ENCODE data around the gene POLRMT.
"Not testable (repeated sequence)": the region's sequence is repeated elsewhere in the genome, so short reads cannot be mapped to it uniquely, and the experiment has no call there.

POLRMT gene

GRCh38 chr19:625257-625656 is 8.1 kb downstream of the POLRMT start:
- ChIA-PET CTCF (interaction anchor here (1.0 to 1.2 kb wide), 3 partner anchors 9 to 41 kb away, joined by 3 read pairs; no protein-coding TSS in a partner anchor), POLR2A (no interaction called here)
- no peak overlapping the region for H3K4me3 ChIP-seq (ENCODE audit: control insufficient read depth in 1 of 7, extremely low read depth in 1 of 7, insufficient read depth in 4 of 7, low read depth in 2 of 7, low read length in 6 of 7)
- H3K4me1 ChIP-seq (ENCODE audit: control extremely low read depth in 1 of 4, control insufficient read depth in 4 of 4, insufficient read depth in 4 of 4, low read length in 3 of 4): no peaks in the 10 kb centered on the region
- DNase-seq: no peak
- H3K9me3 ChIP-seq (ENCODE audit: control extremely low read depth in 1 of 5, control insufficient read depth in 4 of 5, insufficient read depth in 2 of 5, low read depth in 1 of 5, low read length in 4 of 5): no peaks in the 10 kb centered on the region
- no peaks in the 10 kb centered on the region for H3K27me3 ChIP-seq (replicated peaks in 2 of 5; ENCODE audit: control insufficient read depth in 4 of 5, insufficient read depth in 5 of 5, low read length in 4 of 5)
- H3K36me3 ChIP-seq (ENCODE audit: control insufficient read depth in 4 of 4, insufficient read depth in 4 of 4, low read length in 3 of 4): peaks cover 3 to 66% (median 32%) of the 10 kb centered on the region in 4 experiments
- WGBS (ENCODE audit: insufficient coverage): 92% methylated on average over 4 of the region's 5 CpGs
- no peak overlapping the region for H3K27ac ChIP-seq (ENCODE audit: insufficient read depth in 1 of 2, low read depth in 1 of 2, low read length in 2 of 2, poor library complexity in 1 of 2, severe bottlenecking in 2 of 2)

- POLR2A ChIA-PET: no interaction called here
- WGBS (ENCODE audit: insufficient coverage): 97% methylated on average over 18 of the region's 24 CpGs
These were observed 8.8 kb downstream of the POLRMT start for GRCh38 chr19:624433-625109.

GRCh38 chr19:623974-624373 is 9.4 kb downstream of the POLRMT start:
- Histone ChIP-seq H3K27ac (ENCODE audit: insufficient read depth in 1 of 2, low read depth in 1 of 2, low read length in 2 of 2, poor library complexity in 1 of 2, severe bottlenecking in 2 of 2) (no peak overlapping the region), H3K9me3 (ENCODE audit: control extremely low read depth in 1 of 5, control insufficient read depth in 4 of 5, insufficient read depth in 2 of 5, low read depth in 1 of 5, low read length in 4 of 5) (no peaks in the 10 kb centered on the region), H3K4me3 (ENCODE audit: control insufficient read depth in 1 of 7, extremely low read depth in 1 of 7, insufficient read depth in 4 of 7, low read depth in 2 of 7, low read length in 6 of 7) (no peak overlapping the region), H3K27me3 (replicated peaks in 2 of 5; ENCODE audit: control insufficient read depth in 4 of 5, insufficient read depth in 5 of 5, low read length in 4 of 5) (no peaks in the 10 kb centered on the region), H3K36me3 (ENCODE audit: control insufficient read depth in 4 of 4, insufficient read depth in 4 of 4, low read length in 3 of 4) (peaks cover 6 to 70% (median 36%) of the 10 kb centered on the region in 4 experiments), H3K4me1 (ENCODE audit: control extremely low read depth in 1 of 4, control insufficient read depth in 4 of 4, insufficient read depth in 4 of 4, low read length in 3 of 4) (no peaks in the 10 kb centered on the region)
- CTCF ChIA-PET: interaction anchor here (1.2 kb wide), 1 partner anchor 17 kb away, joined by 3 read pairs; no protein-coding TSS in a partner anchor
- 98% methylated on average over 23 of the region's 24 CpGs for WGBS (ENCODE audit: insufficient coverage)
- POLR2A ChIA-PET: no interaction called here
- no peak for DNase-seq

More at GRCh38 chr19:624433-625109, 8.8 kb downstream of the POLRMT start:
- Histone ChIP-seq H3K4me3 (ENCODE audit: control insufficient read depth in 1 of 7, extremely low read depth in 1 of 7, insufficient read depth in 4 of 7, low read depth in 2 of 7, low read length in 6 of 7) (no peak overlapping the region), H3K9me3 (ENCODE audit: control extremely low read depth in 1 of 5, control insufficient read depth in 4 of 5, insufficient read depth in 2 of 5, low read depth in 1 of 5, low read length in 4 of 5) (no peaks in the 10 kb centered on the region), H3K36me3 (ENCODE audit: control insufficient read depth in 4 of 4, insufficient read depth in 4 of 4, low read length in 3 of 4) (peaks cover 6 to 70% (median 33%) of the 10 kb centered on the region in 4 experiments), H3K27me3 (replicated peaks in 2 of 5; ENCODE audit: control insufficient read depth in 4 of 5, insufficient read depth in 5 of 5, low read length in 4 of 5) (no peaks in the 10 kb centered on the region), H3K4me1 (ENCODE audit: control extremely low read depth in 1 of 4, control insufficient read depth in 4 of 4, insufficient read depth in 4 of 4, low read length in 3 of 4) (no peaks in the 10 kb centered on the region), H3K27ac (ENCODE audit: insufficient read depth in 1 of 2, low read depth in 1 of 2, low read length in 2 of 2, poor library complexity in 1 of 2, severe bottlenecking in 2 of 2) (no peak overlapping the region)
- CTCF ChIA-PET: interaction anchor here (1.1 to 1.2 kb wide), 2 partner anchors 17 to 29 kb away, joined by 3 read pairs; no protein-coding TSS in a partner anchor
- DNase-seq: no peak

DNA sequence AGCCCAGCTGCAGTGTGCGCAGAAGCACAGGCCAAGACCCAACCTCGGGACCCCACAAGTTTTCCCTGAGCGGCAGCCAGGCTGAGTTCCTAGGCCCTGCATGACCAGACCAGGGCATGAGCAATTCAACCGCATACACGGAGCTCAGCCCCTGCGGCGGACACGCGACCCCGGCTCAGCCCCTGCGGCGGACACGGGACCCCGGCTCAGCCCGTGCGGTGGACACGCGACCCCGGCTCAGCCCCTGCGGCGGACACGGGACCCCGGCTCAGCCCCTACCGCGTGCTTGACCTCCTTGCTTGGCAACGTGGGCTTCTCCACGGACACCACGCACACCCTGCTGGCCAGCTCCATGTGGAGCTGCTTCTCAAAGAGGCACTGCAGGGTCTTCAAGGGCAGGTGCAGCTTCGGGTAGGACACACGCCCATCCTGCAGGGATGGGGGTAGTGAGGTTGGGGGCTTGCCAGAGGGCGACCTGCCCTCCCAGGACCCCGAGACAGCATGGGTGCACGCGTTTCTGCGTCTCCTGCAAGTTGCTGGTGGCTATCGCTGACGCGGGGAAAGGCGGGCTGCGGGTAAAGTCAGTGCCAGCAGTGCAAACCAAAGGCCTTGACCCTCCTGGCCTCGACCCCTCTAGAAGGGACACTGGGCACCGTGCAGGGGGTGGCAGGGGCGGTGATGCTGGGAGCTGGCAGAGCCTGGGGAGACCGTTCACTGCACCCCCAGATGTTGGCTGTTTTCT is 10.0 kb downstream of the POLRMT start:
- Histone ChIP-seq H3K4me1 (ENCODE audit: control extremely low read depth in 1 of 4, control insufficient read depth in 4 of 4, insufficient read depth in 4 of 4, low read length in 3 of 4) (no peaks in the 10 kb centered on the region), H3K36me3 (ENCODE audit: control insufficient read depth in 4 of 4, insufficient read depth in 4 of 4, low read length in 3 of 4) (peaks cover 6 to 70% (median 39%) of the 10 kb centered on the region in 4 experiments), H3K9me3 (ENCODE audit: control extremely low read depth in 1 of 5, control insufficient read depth in 4 of 5, insufficient read depth in 2 of 5, low read depth in 1 of 5, low read length in 4 of 5) (no peaks in the 10 kb centered on the region), H3K27me3 (replicated peaks in 2 of 5; ENCODE audit: control insufficient read depth in 4 of 5, insufficient read depth in 5 of 5, low read length in 4 of 5) (no peaks in the 10 kb centered on the region), H3K27ac (ENCODE audit: insufficient read depth in 1 of 2, low read depth in 1 of 2, low read length in 2 of 2, poor library complexity in 1 of 2, severe bottlenecking in 2 of 2) (no peak overlapping the region), H3K4me3 (ENCODE audit: control insufficient read depth in 1 of 7, extremely low read depth in 1 of 7, insufficient read depth in 4 of 7, low read depth in 2 of 7, low read length in 6 of 7) (no peak overlapping the region)
- DNase-seq: no peak
- POLR2A ChIA-PET: no interaction called here
- CTCF ChIA-PET: no interaction called here
- 96% methylated on average over 44 of the region's 44 CpGs for WGBS (ENCODE audit: insufficient coverage)

GRCh38 chr19:622666-623065 is 10.7 kb downstream of the POLRMT start:
- DNase-seq: no peak
- Histone ChIP-seq H3K27me3 (replicated peaks in 2 of 5; ENCODE audit: control insufficient read depth in 4 of 5, insufficient read depth in 5 of 5, low read length in 4 of 5) (no peaks in the 10 kb centered on the region), H3K9me3 (ENCODE audit: control extremely low read depth in 1 of 5, control insufficient read depth in 4 of 5, insufficient read depth in 2 of 5, low read depth in 1 of 5, low read length in 4 of 5) (no peaks in the 10 kb centered on the region), H3K36me3 (ENCODE audit: control insufficient read depth in 4 of 4, insufficient read depth in 4 of 4, low read length in 3 of 4) (peaks cover 3 to 70% (median 39%) of the 10 kb centered on the region in 4 experiments), H3K27ac (ENCODE audit: insufficient read depth in 1 of 2, low read depth in 1 of 2, low read length in 2 of 2, poor library complexity in 1 of 2, severe bottlenecking in 2 of 2) (no peak overlapping the region), H3K4me1 (ENCODE audit: control extremely low read depth in 1 of 4, control insufficient read depth in 4 of 4, insufficient read depth in 4 of 4, low read length in 3 of 4) (no peaks in the 10 kb centered on the region), H3K4me3 (ENCODE audit: control insufficient read depth in 1 of 7, extremely low read depth in 1 of 7, insufficient read depth in 4 of 7, low read depth in 2 of 7, low read length in 6 of 7) (no peak overlapping the region)
- 97% methylated on average over 35 of the region's 37 CpGs for WGBS (ENCODE audit: insufficient coverage)
- POLR2A ChIA-PET: no interaction called here
- CTCF ChIA-PET: interaction anchor here (1.1 kb wide), 1 partner anchor 9 kb away, joined by 3 read pairs; no protein-coding TSS in a partner anchor

GRCh38 chr19:621819-622218 is 11.5 kb downstream of the POLRMT start:
- no peak overlapping the region for H3K27ac ChIP-seq (ENCODE audit: insufficient read depth in 1 of 2, low read depth in 1 of 2, low read length in 2 of 2, poor library complexity in 1 of 2, severe bottlenecking in 2 of 2)
- POLR2A ChIA-PET: no interaction called here
- no peaks in the 10 kb centered on the region for H3K9me3 ChIP-seq (ENCODE audit: control extremely low read depth in 1 of 5, control insufficient read depth in 4 of 5, insufficient read depth in 2 of 5, low read depth in 1 of 5, low read length in 4 of 5)
- H3K4me1 ChIP-seq (ENCODE audit: control extremely low read depth in 1 of 4, control insufficient read depth in 4 of 4, insufficient read depth in 4 of 4, low read length in 3 of 4): no peaks in the 10 kb centered on the region
- 95% methylated on average over 24 of the region's 24 CpGs for WGBS (ENCODE audit: insufficient coverage)
- no peak overlapping the region for H3K4me3 ChIP-seq (ENCODE audit: control insufficient read depth in 1 of 7, extremely low read depth in 1 of 7, insufficient read depth in 4 of 7, low read depth in 2 of 7, low read length in 6 of 7)
- no peak for DNase-seq
- H3K27me3 ChIP-seq (replicated peaks in 2 of 5; ENCODE audit: control insufficient read depth in 4 of 5, insufficient read depth in 5 of 5, low read length in 4 of 5): no peaks in the 10 kb centered on the region
- peaks cover 3 to 76% (median 39%) of the 10 kb centered on the region in 4 experiments for H3K36me3 ChIP-seq (ENCODE audit: control insufficient read depth in 4 of 4, insufficient read depth in 4 of 4, low read length in 3 of 4)
- CTCF ChIA-PET: interaction anchor here (1.1 kb wide), 1 partner anchor 10 kb away, joined by 3 read pairs; no protein-coding TSS in a partner anchor

GRCh38 chr19:621191-621590 is 12.1 kb downstream of the POLRMT start:
- H3K27me3 ChIP-seq (replicated peaks in 2 of 5; ENCODE audit: control insufficient read depth in 4 of 5, insufficient read depth in 5 of 5, low read length in 4 of 5); POLR2A ChIA-PET; H3K27ac ChIP-seq (ENCODE audit: insufficient read depth in 1 of 2, low read depth in 1 of 2, low read length in 2 of 2, poor library complexity in 1 of 2, severe bottlenecking in 2 of 2); H3K4me1 ChIP-seq (ENCODE audit: control extremely low read depth in 1 of 4, control insufficient read depth in 4 of 4, insufficient read depth in 4 of 4, low read length in 3 of 4); H3K4me3 ChIP-seq (ENCODE audit: control insufficient read depth in 1 of 7, extremely low read depth in 1 of 7, insufficient read depth in 4 of 7, low read depth in 2 of 7, low read length in 6 of 7); DNase-seq; H3K9me3 ChIP-seq (ENCODE audit: control extremely low read depth in 1 of 5, control insufficient read depth in 4 of 5, insufficient read depth in 2 of 5, low read depth in 1 of 5, low read length in 4 of 5); CTCF ChIA-PET: not testable (repeated sequence)
- WGBS (ENCODE audit: insufficient coverage): 97% methylated on average over 34 of the region's 48 CpGs
- H3K36me3 ChIP-seq (ENCODE audit: control insufficient read depth in 4 of 4, insufficient read depth in 4 of 4, low read length in 3 of 4): peaks cover 3 to 76% (median 39%) of the 10 kb centered on the region in 4 experiments
